Mesenteric fat pad (tissue), 1 donor: ENCODE data around the gene DNAJC28. TPM values are rescaled to one million over a fixed set of nuclear protein-coding genes. Genes with fewer than 3 reads are reported as not detected.
"Not testable (repeated sequence)": the region's sequence is repeated elsewhere in the genome, so short reads cannot be mapped to it uniquely, and the experiment has no call there.

Experiments
- DNase-seq: peaks from one replicate; pipeline ENCODE4 v3.0.0-alpha.2; 2020; ENCODE audit warnings: low spot score
- total RNA-seq: library from RNA; stranded (reverse); fragmentation: NEBNext Ultra II Directional; extraction: Animal tissue kit (Norgen Biotek cat#: 25700); gene quantifications from one replicate; pipeline ENCODE4 v1.2.1, GENCODE V29; 2021
- donor health status: DM: yes; HTN: yes; CAD: no.

Gene DNAJC28
- total RNA-seq, 1 donor from 2014 or later, result 1.6 TPM

GRCh38 chr21:33481314-33481943 is 10.1 kb downstream of the DNAJC28 start:
- no peak for DNase-seq

GRCh38 chr21:33480481-33481103 is 10.9 kb downstream of the DNAJC28 start:
- no peak for DNase-seq

- peak; percentile 99 for DNase-seq
Measured at GRCh38 chr21:33479679-33480480, 11.6 kb downstream of the DNAJC28 start, which contains the start of gene TMEM50B. TMEM50B (minus strand) TSS chr21:33479974; CDS start chr21:33468885, 11,089 bp downstream.

- DNase-seq, result no peak
Measured at GRCh38 chr21:33478935-33479678, 12.4 kb downstream of the DNAJC28 start.

- no peak for DNase-seq
Measured at GRCh38 chr21:33478182-33478581, 13.3 kb downstream of the DNAJC28 start.

- no peak for DNase-seq
Measured at GRCh38 chr21:33477066-33477465, 14.4 kb downstream of the DNAJC28 start.

- DNase-seq, result no peak
Measured at GRCh38 chr21:33473344-33473743, 18.2 kb downstream of the DNAJC28 start.

- DNase-seq, result no peak
Measured at GRCh38 chr21:33470701-33471100, 20.8 kb downstream of the DNAJC28 start.

GRCh38 chr21:33469183-33469582 is 22.3 kb downstream of the DNAJC28 start:
- not testable (repeated sequence) for DNase-seq

GRCh38 chr21:33461538-33462250 is 29.8 kb downstream of the DNAJC28 start:
- no peak for DNase-seq

- DNase-seq, result no peak
Measured at GRCh38 chr21:33458861-33459260, 32.7 kb downstream of the DNAJC28 start.

GRCh38 chr21:33455686-33456446 is 35.6 kb downstream of the DNAJC28 start:
- no peak for DNase-seq

GRCh38 chr21:33452362-33452761 is 39.2 kb downstream of the DNAJC28 start:
- DNase-seq, result no peak

- DNase-seq, result no peak
Measured at GRCh38 chr21:33451634-33452071, 39.9 kb downstream of the DNAJC28 start.

- DNase-seq, result no peak
Measured at GRCh38 chr21:33449616-33450015, 41.9 kb downstream of the DNAJC28 start.

GRCh38 chr21:33446620-33447019 is 44.9 kb downstream of the DNAJC28 start:
- DNase-seq, result not testable (repeated sequence)

GRCh38 chr21:33444499-33444898 is 47.0 kb downstream of the DNAJC28 start:
- no peak for DNase-seq

GRCh38 chr21:33443194-33443593 is 48.3 kb downstream of the DNAJC28 start:
- peak; percentile 55 for DNase-seq

GRCh38 chr21:33441489-33442477 is 49.7 kb downstream of the DNAJC28 start:
- DNase-seq, result peak; percentile 68
